Lung (tissue), 12 donors: ENCODE data around the gene AKAP6. TPM values are rescaled to one million over a fixed set of nuclear protein-coding genes. Genes with fewer than 3 reads are reported as not detected.

Experiments used
- ATAC-seq: fragments of 200-7000 bp; cut with Tn5 transposase; one replicate; pipeline ENCODE4 v1.9.1; 2020; ENCODE audit warnings: moderate number of reproducible peaks; ENCODE audit not compliant: insufficient read depth, low FRiP score
- DNase-seq, 3 donors: peaks; one replicate each; pipeline ENCODE4 v3.0.0-alpha.2; 2013 to 2017
- H3K27ac ChIP-seq, 2 donors: one replicate each; pipeline ENCODE4 v1.5.1; 2013; ENCODE audit warnings: mild to moderate bottlenecking in 2 of 2, moderate library complexity in 2 of 2, control low read depth in 1 of 2, inconsistent platforms in 1 of 2, low read depth in 1 of 2, low read length in 1 of 2
- H3K27me3 ChIP-seq, 3 donors: one replicate each; pipeline ENCODE4 v1.5.1; 2013; ENCODE audit warnings: low read length in 2 of 3; ENCODE audit not compliant: control insufficient read depth in 3 of 3, insufficient read depth in 3 of 3
- H3K36me3 ChIP-seq, 4 donors: one replicate each; pipeline ENCODE4 v1.5.1; 2013; ENCODE audit warnings: low read length in 4 of 4, mild to moderate bottlenecking in 1 of 4, moderate library complexity in 1 of 4; ENCODE audit not compliant: control insufficient read depth in 4 of 4, insufficient read depth in 4 of 4
- H3K4me1 ChIP-seq, 5 donors: one replicate each; pipeline ENCODE4 v1.5.1; 2013; ENCODE audit warnings: low read length in 5 of 5, mild to moderate bottlenecking in 2 of 5, moderate library complexity in 1 of 5; ENCODE audit not compliant: control insufficient read depth in 5 of 5, insufficient read depth in 5 of 5
- H3K4me3 ChIP-seq: one replicate; pipeline ENCODE4 v1.5.1; 2013; ENCODE audit warnings: mild to moderate bottlenecking, control low read depth, moderate library complexity
- H3K9ac ChIP-seq, 2 donors: one replicate each; pipeline ENCODE4 v1.5.1; 2013; ENCODE audit warnings: low read length in 2 of 2, control low read depth in 1 of 2; ENCODE audit not compliant: insufficient read depth in 1 of 2
- H3K9me3 ChIP-seq, 4 donors: one replicate each; pipeline ENCODE4 v1.5.1; 2013; ENCODE audit warnings: low read length in 3 of 4, mild to moderate bottlenecking in 1 of 4, moderate library complexity in 1 of 4; ENCODE audit not compliant: control insufficient read depth in 4 of 4, insufficient read depth in 3 of 4
- CTCF ChIP-seq: IDR thresholded peaks from 2 replicates; pipeline ENCODE4 v1.5.1; 2012; ENCODE audit warnings: mild to moderate bottlenecking; ENCODE audit errors: control extremely low read depth, extremely low read depth
- WGBS, 2 donors: extraction: QIAGEN DNeasy Blood & Tissue Kit; methylation state at CpG; one replicate each; pipeline ENCODE4 v1.1.7; 2013; 5-methylcytosine and 5-hydroxymethylcytosine counted together
- polyA plus RNA-seq, 2 donors: library from polyadenylated mRNA; stranded (reverse); fragments of 200-250 nt; gene quantifications; one replicate each; pipeline ENCODE4 v1.2.1, GENCODE V29; 2013
- total RNA-seq, 2 donors: library from RNA; depleted of rRNA in 1 of 2; stranded (reverse); fragments of >200 nt in 1 of 2; gene quantifications; one replicate each; pipeline ENCODE4 v1.2.1, GENCODE V29; 2014 to 2021
- donor health status: control.
- donor health status: control.
- donor health status: Bipolar disorder and iron deficiency.
- donor health status: healthy.
- donor health status: DM: yes; HTN: yes; CAD: no.

The AKAP6 gene
- total and polyA plus RNA-seq, 4 donors, result 1.5 to 27.1 (median 7.7) TPM

- no peaks in the 10 kb centered on the region for H3K36me3 ChIP-seq
- ATAC-seq (no peak), DNase-seq (no peak)
- no peak for TF ChIP-seq CTCF
- H3K27me3 ChIP-seq, result no peaks in the 10 kb centered on the region
- WGBS, 2 donors, result 79 to 83% methylated on average over 4 of the region's 4 CpGs
- no peak overlapping the region for H3K27ac ChIP-seq
- H3K9ac ChIP-seq, result no peak overlapping the region
- peaks cover 0 to 7% (median under 1%) of the 10 kb centered on the region in 4 donors for H3K9me3 ChIP-seq
- H3K4me1 ChIP-seq, result peaks cover 0 to 4% (median 0%) of the 10 kb centered on the region in 5 donors
- no peak overlapping the region for H3K4me3 ChIP-seq
These were observed 428.5 kb downstream of the AKAP6 start for GRCh38 chr14:32757568-32757967.

- no peak overlapping the region for H3K4me3 ChIP-seq
- H3K9ac ChIP-seq, result no peak overlapping the region
- H3K4me1 ChIP-seq, result peaks cover 0 to 4% (median 0%) of the 10 kb centered on the region in 5 donors
- H3K36me3 ChIP-seq, result no peaks in the 10 kb centered on the region
- H3K27ac ChIP-seq, result no peak overlapping the region
- ATAC-seq (no peak), DNase-seq (no peak)
- no peak for TF ChIP-seq CTCF
- H3K27me3 ChIP-seq, result no peaks in the 10 kb centered on the region
- WGBS, 2 donors, result 73 to 76% methylated on average over 5 of the region's 5 CpGs
- H3K9me3 ChIP-seq, result no peaks in the 10 kb centered on the region
These were observed 432.4 kb downstream of the AKAP6 start for GRCh38 chr14:32761381-32761968.

GRCh38 chr14:32762886-32763285 is 433.8 kb downstream of the AKAP6 start:
- DNase-seq (peak in 2 of 3 donors; percentile 33 to 72), ATAC-seq (no peak)
- no peaks in the 10 kb centered on the region for H3K9me3 ChIP-seq
- H3K27ac ChIP-seq, result no peak overlapping the region
- no peak for TF ChIP-seq CTCF
- H3K4me1 ChIP-seq, result peaks cover 0 to 4% (median 0%) of the 10 kb centered on the region in 5 donors
- H3K27me3 ChIP-seq, result no peaks in the 10 kb centered on the region
- H3K4me3 ChIP-seq, result no peak overlapping the region
- WGBS, 2 donors, result 72 to 82% methylated on average over 2 of the region's 2 CpGs
- no peaks in the 10 kb centered on the region for H3K36me3 ChIP-seq
- H3K9ac ChIP-seq, result no peak overlapping the region

DNA sequence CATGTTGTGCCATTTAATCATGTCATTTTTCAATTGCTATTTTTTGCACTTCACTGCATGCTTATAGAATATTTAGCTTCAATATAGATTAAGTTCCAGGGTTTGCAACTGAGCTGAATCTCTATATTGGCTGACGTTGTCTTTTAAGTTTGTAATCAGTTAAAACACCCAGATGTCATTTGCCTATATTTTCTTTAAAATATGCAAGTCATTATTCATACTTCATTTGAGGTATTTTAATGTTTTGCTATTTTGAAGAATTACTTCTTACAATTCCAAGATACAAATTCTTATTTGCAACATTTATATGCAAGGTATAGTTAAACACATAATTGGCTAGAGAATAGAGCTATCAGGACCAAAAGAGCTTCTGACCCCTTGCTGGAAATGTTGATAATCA is 434.6 kb downstream of the AKAP6 start:
- ATAC-seq (no peak), DNase-seq (no peak)
- Histone ChIP-seq H3K27ac (no peak overlapping the region), H3K36me3 (no peaks in the 10 kb centered on the region), H3K27me3 (no peaks in the 10 kb centered on the region), H3K9me3 (no peaks in the 10 kb centered on the region), H3K9ac (no peak overlapping the region), H3K4me1 (peaks cover 0 to 4% (median 0%) of the 10 kb centered on the region in 5 donors), H3K4me3 (no peak overlapping the region)
- no peak for TF ChIP-seq CTCF
- WGBS, 2 donors, result 86 to 95% methylated on average over 1 of the region's 1 CpG
